ENCODE results near the gene MAMLD1.

- TF ChIP-seq CTCF (IDR thresholded peaks at IDR 0.05) (no peak), POLR2A (IDR thresholded peaks at IDR 0.05) (no peak), POLR2AphosphoS5 (IDR thresholded peaks at IDR 0.05) (no peak)
These were observed 185.1 kb downstream of the MAMLD1 start for GRCh38 chrX:150548251-150548650.

Data from transverse colon (tissue), 4 donors.